Measurements from ENCODE around the gene PLB1.
A peak's percentile ranks its signal among the peaks of the same experiment; 100 is the strongest.

PLB1 gene

GRCh38 chr2:28591711-28592335 lies 96.0 kb downstream of the PLB1 start:
- DNase-seq (ENCODE audit: low read depth in 3 of 3), result no peak

GRCh38 chr2:28592481-28592880 lies 96.6 kb downstream of the PLB1 start:
- DNase-seq (ENCODE audit: low read depth in 3 of 3), result no peak

- no peak for DNase-seq (ENCODE audit: low read depth in 3 of 3)
Measured at GRCh38 chr2:28593160-28593755, 97.4 kb downstream of the PLB1 start.

GRCh38 chr2:28594000-28594331 lies 98.1 kb downstream of the PLB1 start:
- no peak for DNase-seq (ENCODE audit: low read depth in 3 of 3)

GRCh38 chr2:28594332-28595108 lies 98.7 kb downstream of the PLB1 start:
- DNase-seq (ENCODE audit: low read depth in 3 of 3), result peak; percentile 73 to 90 (median 83)

- no peak for DNase-seq (ENCODE audit: low read depth in 3 of 3)
Measured at GRCh38 chr2:28595323-28595722, 99.5 kb downstream of the PLB1 start.

GRCh38 chr2:28598484-28598883 lies 102.6 kb downstream of the PLB1 start:
- DNase-seq (ENCODE audit: low read depth in 3 of 3), result no peak

GRCh38 chr2:28600181-28600580 lies 104.3 kb downstream of the PLB1 start:
- DNase-seq (ENCODE audit: low read depth in 3 of 3), result no peak

GRCh38 chr2:28601616-28602015 lies 105.8 kb downstream of the PLB1 start:
- no peak for DNase-seq (ENCODE audit: low read depth in 3 of 3)

GRCh38 chr2:28602136-28602660 lies 106.3 kb downstream of the PLB1 start:
- no peak for DNase-seq (ENCODE audit: low read depth in 3 of 3)

GRCh38 chr2:28602751-28603639 lies 107.1 kb downstream of the PLB1 start:
- no peak for DNase-seq (ENCODE audit: low read depth in 3 of 3)

GRCh38 chr2:28603821-28604220 lies 108.0 kb downstream of the PLB1 start:
- no peak for DNase-seq (ENCODE audit: low read depth in 3 of 3)

- no peak for DNase-seq (ENCODE audit: low read depth in 3 of 3)
Measured at GRCh38 chr2:28604284-28604843, 108.5 kb downstream of the PLB1 start.

- DNase-seq (ENCODE audit: low read depth in 3 of 3), result no peak
Measured at GRCh38 chr2:28606986-28607441, 111.2 kb downstream of the PLB1 start.

GRCh38 chr2:28607730-28608499 lies 112.1 kb downstream of the PLB1 start:
- DNase-seq (ENCODE audit: low read depth in 3 of 3), result no peak

GRCh38 chr2:28608500-28609424 lies 112.9 kb downstream of the PLB1 start:
- no peak for DNase-seq (ENCODE audit: low read depth in 3 of 3)

- DNase-seq (ENCODE audit: low read depth in 3 of 3), result peak in 1 of 3 experiments; percentile 26
Measured at GRCh38 chr2:28610583-28611201, 114.8 kb downstream of the PLB1 start.

- no peak for DNase-seq (ENCODE audit: low read depth in 3 of 3)
Measured at GRCh38 chr2:28612131-28612812, 116.4 kb downstream of the PLB1 start.

- no peak for DNase-seq (ENCODE audit: low read depth in 3 of 3)
Measured at GRCh38 chr2:28613186-28613585, 117.3 kb downstream of the PLB1 start.

Data from stimulated activated CD4-positive, alpha-beta T cell treated with anti-CD3 and anti-CD28 coated beads, TNF-alpha, amount 100 ng/mL, for 4 hours (primary cell).